Thymus (tissue), 11 donors: ENCODE measurements around the gene DDX54. TPM values are rescaled to one million over a fixed set of nuclear protein-coding genes. Genes with fewer than 3 reads are reported as not detected.
"Not testable (repeated sequence)": the region's sequence is repeated elsewhere in the genome, so short reads cannot be mapped to it uniquely, and the experiment has no call there.

Source experiments
- DNase-seq, 9 donors: peaks; one replicate each; pipeline ENCODE4 v3.0.0-alpha.2; 2013; ENCODE audit warnings: low spot score in 9 of 9, low read depth in 6 of 9, missing footprints in 1 of 9
- H3K27ac ChIP-seq, 2 donors: one replicate each; pipeline ENCODE4 v1.5.1; 2013; ENCODE audit warnings: control low read depth in 1 of 2, low read depth in 1 of 2, low read length in 1 of 2, mild to moderate bottlenecking in 1 of 2, moderate library complexity in 1 of 2
- H3K27me3 ChIP-seq, 2 donors: one replicate each; pipeline ENCODE4 v1.5.1; 2013; ENCODE audit warnings: low read length in 1 of 2; ENCODE audit not compliant: control insufficient read depth in 2 of 2, insufficient read depth in 1 of 2
- H3K36me3 ChIP-seq, 2 donors: one replicate each; pipeline ENCODE4 v1.5.1; 2013; ENCODE audit warnings: low read length in 1 of 2, mild to moderate bottlenecking in 1 of 2, moderate library complexity in 1 of 2; ENCODE audit not compliant: control insufficient read depth in 2 of 2, insufficient read depth in 2 of 2
- H3K4me1 ChIP-seq, 2 donors: one replicate each; pipeline ENCODE4 v1.5.1; 2013; ENCODE audit warnings: low read length in 2 of 2; ENCODE audit not compliant: control insufficient read depth in 2 of 2, insufficient read depth in 2 of 2
- H3K4me3 ChIP-seq, 2 donors: one replicate each; pipeline ENCODE4 v1.5.1; 2013; ENCODE audit warnings: low read length in 2 of 2, control low read depth in 1 of 2, mild to moderate bottlenecking in 1 of 2
- H3K9me3 ChIP-seq, 2 donors: one replicate each; pipeline ENCODE4 v1.5.1; 2013; ENCODE audit warnings: low read length in 1 of 2, mild to moderate bottlenecking in 1 of 2; ENCODE audit not compliant: control insufficient read depth in 2 of 2, insufficient read depth in 1 of 2
- WGBS: extraction: QIAGEN DNeasy Blood & Tissue Kit; methylation state at CpG from one replicate; pipeline ENCODE4 v1.1.7; 2013; 5-methylcytosine and 5-hydroxymethylcytosine counted together
- polyA plus RNA-seq: library from polyadenylated mRNA; stranded (reverse); fragments of 200-250 nt; gene quantifications from one replicate; pipeline ENCODE4 v1.2.3, GENCODE V29; 2013
- total RNA-seq: library from RNA; stranded (reverse); fragments of 120-200 nt; gene quantifications from one replicate; pipeline ENCODE4 v1.2.4, GENCODE V29; 2013
- donor health status: healthy.

The DDX54 gene
- total and polyA plus RNA-seq, 2 donors = 23.6 to 49.8 TPM

DNA sequence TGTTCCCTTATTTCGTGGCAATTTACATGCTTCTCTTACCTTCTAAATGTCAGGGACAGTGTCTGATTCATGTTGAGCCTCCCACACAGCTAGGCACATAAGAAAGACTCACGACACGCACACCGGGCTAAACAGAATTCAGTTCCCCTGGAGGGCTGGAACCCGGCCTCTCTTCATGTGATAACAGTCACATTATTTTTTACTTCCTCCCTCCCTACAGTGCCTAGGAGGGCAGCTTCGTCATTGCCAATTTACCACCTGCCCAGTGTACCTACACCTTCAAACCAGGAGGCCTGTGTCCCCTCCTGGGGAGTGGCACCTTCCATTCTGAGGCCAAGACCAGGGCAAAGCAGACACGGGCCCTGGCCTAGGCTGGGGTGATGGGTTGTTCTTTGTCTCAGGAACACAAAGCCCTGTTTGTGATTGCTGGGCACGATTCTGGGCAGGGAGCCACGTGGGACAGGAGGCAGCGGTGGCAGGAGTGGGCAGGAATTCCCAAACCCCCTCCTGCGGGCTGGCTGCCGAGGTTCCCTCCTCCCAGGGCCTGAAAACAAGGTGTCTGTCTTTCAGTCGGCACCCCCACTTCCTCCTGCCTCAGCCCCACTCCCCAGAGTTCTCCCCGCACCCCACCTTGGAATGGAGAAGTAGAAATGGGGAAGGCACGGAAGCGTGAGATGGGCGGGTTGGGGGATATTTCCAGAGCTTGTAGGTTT is 42.9 kb downstream of the DDX54 start:
- 61% methylated on average over 17 of the region's 17 CpGs for WGBS
- no peaks in the 10 kb centered on the region for H3K27me3 ChIP-seq
- H3K4me3 ChIP-seq = no peak overlapping the region
- DNase-seq = no peak
- H3K4me1 ChIP-seq = no peaks in the 10 kb centered on the region
- H3K36me3 ChIP-seq = no peaks in the 10 kb centered on the region
- no peak overlapping the region for H3K27ac ChIP-seq
- no peaks in the 10 kb centered on the region for H3K9me3 ChIP-seq

- H3K4me3 ChIP-seq, H3K4me1 ChIP-seq, DNase-seq, H3K27me3 ChIP-seq, H3K36me3 ChIP-seq, H3K9me3 ChIP-seq, H3K27ac ChIP-seq: not testable (repeated sequence)
- 94% methylated on average over 3 of the region's 3 CpGs for WGBS
These were observed 43.6 kb downstream of the DDX54 start for GRCh38 chr12:113141716-113142115.

- H3K27ac ChIP-seq = no peak overlapping the region
- no peaks in the 10 kb centered on the region for H3K36me3 ChIP-seq
- H3K27me3 ChIP-seq = peaks cover 0 to 3% of the 10 kb centered on the region in 2 donors
- peaks cover 0 to 11% of the 10 kb centered on the region in 2 donors for H3K4me1 ChIP-seq
- DNase-seq = no peak
- WGBS = 96% methylated on average over 7 of the region's 7 CpGs
- H3K4me3 ChIP-seq = no peak overlapping the region
- no peaks in the 10 kb centered on the region for H3K9me3 ChIP-seq
These were observed 44.6 kb downstream of the DDX54 start for GRCh38 chr12:113140706-113141105.

DNA sequence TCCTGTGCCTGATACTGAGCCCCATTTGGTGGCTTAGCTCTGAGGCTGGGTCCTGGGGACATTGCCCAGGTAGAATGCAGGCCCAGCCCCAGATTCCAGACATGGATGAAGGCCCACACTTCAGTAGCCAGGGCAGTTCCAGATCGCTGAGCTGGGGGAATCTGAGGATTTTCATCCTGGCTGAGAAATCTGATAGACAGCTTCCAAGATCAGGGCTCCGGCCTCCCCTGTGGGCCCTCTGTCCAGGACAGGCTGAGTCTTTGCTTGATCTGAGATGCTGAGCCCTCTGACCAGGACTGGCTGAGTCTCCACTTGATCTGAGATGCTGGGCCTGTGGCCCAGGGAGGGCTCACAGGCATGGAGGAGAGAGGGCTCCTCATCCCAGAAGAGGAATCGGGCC is 46.5 kb downstream of the DDX54 start:
- DNase-seq = no peak
- no peak overlapping the region for H3K4me3 ChIP-seq
- no peaks in the 10 kb centered on the region for H3K36me3 ChIP-seq
- peaks cover 3 to 21% of the 10 kb centered on the region in 2 donors for H3K4me1 ChIP-seq
- no peak overlapping the region for H3K27ac ChIP-seq
- H3K9me3 ChIP-seq = no peaks in the 10 kb centered on the region
- H3K27me3 ChIP-seq = peaks cover 0 to 16% of the 10 kb centered on the region in 2 donors
- 96% methylated on average over 3 of the region's 3 CpGs for WGBS

GRCh38 chr12:113137861-113138783 is 47.2 kb downstream of the DDX54 start:
- Histone ChIP-seq H3K27ac (no peak overlapping the region), H3K36me3 (no peaks in the 10 kb centered on the region), H3K4me1 (peaks cover 3 to 21% of the 10 kb centered on the region in 2 donors), H3K4me3 (no peak overlapping the region), H3K27me3 (peaks cover 0 to 16% of the 10 kb centered on the region in 2 donors), H3K9me3 (no peaks in the 10 kb centered on the region)
- 92% methylated on average over 12 of the region's 12 CpGs for WGBS
- DNase-seq = no peak

GRCh38 chr12:113136990-113137511 is 48.2 kb downstream of the DDX54 start:
- no peak for DNase-seq
- Histone ChIP-seq H3K36me3 (no peaks in the 10 kb centered on the region), H3K9me3 (no peaks in the 10 kb centered on the region), H3K4me3 (no peak overlapping the region), H3K4me1 (peaks cover 3 to 21% of the 10 kb centered on the region in 2 donors), H3K27ac (no peak overlapping the region), H3K27me3 (peaks cover 0 to 16% of the 10 kb centered on the region in 2 donors)
- WGBS = 98% methylated on average over 6 of the region's 6 CpGs

GRCh38 chr12:113136128-113136989 is 48.9 kb downstream of the DDX54 start:
- Histone ChIP-seq H3K27ac (peak overlapping the region; percentile 1 to 70), H3K4me3 (peak overlapping the region; percentile 0 to 35), H3K4me1 (peaks cover 3 to 21% of the 10 kb centered on the region in 2 donors), H3K36me3 (no peaks in the 10 kb centered on the region), H3K27me3 (peaks cover 0 to 16% of the 10 kb centered on the region in 2 donors), H3K9me3 (no peaks in the 10 kb centered on the region)
- WGBS = 42% methylated on average over 21 of the region's 21 CpGs
- peak in 5 of 9 donors; percentile 45 to 83 (median 80) for DNase-seq

GRCh38 chr12:113135178-113136127 is 49.8 kb downstream of the DDX54 start, which contains the start of gene RASAL1:
RASAL1 (minus strand) TSS chr12:113135761; CDS start chr12:113135462, 299 bp downstream.
- 8% methylated on average over 68 of the region's 68 CpGs for WGBS
- peak in 6 of 9 donors; percentile 67 to 87 (median 78) for DNase-seq
- peak within 1 kb of the TSS; percentile 5 to 35 for H3K4me3 ChIP-seq

More at GRCh38 chr12:113135178-113136127, 49.8 kb downstream of the DDX54 start, which contains the start of gene RASAL1:
- H3K4me1 ChIP-seq = peaks cover 3 to 21% of the 10 kb centered on the region in 2 donors
- H3K36me3 ChIP-seq = no peaks in the 10 kb centered on the region
- H3K9me3 ChIP-seq = no peaks in the 10 kb centered on the region
- H3K27me3 ChIP-seq = peaks cover 0 to 16% of the 10 kb centered on the region in 2 donors
- H3K27ac ChIP-seq = peak within 1 kb of the TSS; percentile 1 to 70
